K562 (cell line): ENCODE results near the gene MAPK8IP2. TPM values are rescaled to one million over a fixed set of nuclear protein-coding genes. Genes with fewer than 3 reads are reported as not detected.
A peak's percentile ranks its signal among the peaks of the same experiment; 100 is the strongest.

Experiments
- CAMTA2 ChIP-seq: fragments of 250-450 bp; sonication (Bioruptor Pico); conservative IDR thresholded peaks from 2 replicates; pipeline ENCODE4 v1.5.1; 2022
- CBFA2T3 ChIP-seq: fragments of 450-650 bp; IDR thresholded peaks from 2 replicates; pipeline ENCODE4 v1.6.1; 2017
- CBX8 ChIP-seq: fragments of 200-600 bp; sonication (generic); IDR thresholded peaks from 2 replicates; pipeline ENCODE4 v1.6.1; 2012; ENCODE audit warnings: borderline replicate concordance, mixed run types, low read depth, mild to moderate bottlenecking, moderate library complexity, mixed read lengths, low read length, control low read depth, inconsistent platforms; ENCODE audit not compliant: poor library complexity, severe bottlenecking; ENCODE audit errors: extremely low read depth
- CC2D1A ChIP-seq: fragments of 450-650 bp; IDR thresholded peaks from 2 replicates; pipeline ENCODE4 v1.6.1; 2017; ENCODE audit warnings: mild to moderate bottlenecking
- MXI1 ChIP-seq: IDR thresholded peaks from 2 replicates; pipeline ENCODE4 v1.6.1; 2011; ENCODE audit warnings: low read depth, mild to moderate bottlenecking, improper control_type of control experiment, low read length
- RBM14 ChIP-seq: fragments of 200-400 bp; formaldehyde crosslinking; IDR thresholded peaks from 2 replicates; pipeline ENCODE4 v1.6.1; 2018; ENCODE audit warnings: low read depth, mild to moderate bottlenecking, low read length, moderate library complexity, borderline replicate concordance; ENCODE audit not compliant: insufficient read depth
- TARDBP ChIP-seq: fragments of 450-650 bp; IDR thresholded peaks from 2 replicates; pipeline ENCODE4 v1.6.1; 2016
- TEAD4 ChIP-seq, 2 experiments: sonication (generic) in 1 of 2; formaldehyde crosslinking in 1 of 2; IDR thresholded peaks; 2 replicates each; pipeline versions ENCODE4 v1.6.1 to v1.8.0; 2012 to 2022; ENCODE audit warnings: borderline replicate concordance in 1 of 2, inconsistent platforms in 1 of 2, low read length in 1 of 2, mild to moderate bottlenecking in 1 of 2, missing genetic modification reagents in 1 of 2
- THRAP3 ChIP-seq: fragments of 450-650 bp; IDR thresholded peaks from 2 replicates; pipeline ENCODE4 v1.6.1; 2016; ENCODE audit warnings: mild to moderate bottlenecking, inconsistent platforms, borderline replicate concordance
- TRIM24 ChIP-seq, 2 experiments: fragments of 450-650 bp; IDR thresholded peaks; 2 replicates each; pipeline ENCODE4 v1.6.1; 2016
- ZNF133 ChIP-seq: fragments of 250-450 bp; sonication (Bioruptor Pico); IDR thresholded peaks from 2 replicates; pipeline ENCODE4 v1.4.0; 2020; ENCODE audit warnings: mild to moderate bottlenecking
- ZNF41 ChIP-seq: fragments of 250-450 bp; sonication (Bioruptor Pico); conservative IDR thresholded peaks from 2 replicates; pipeline ENCODE4 v1.4.0; 2020; ENCODE audit warnings: mild to moderate bottlenecking
- ZNF699 ChIP-seq: fragments of 250-450 bp; sonication (Bioruptor Pico); IDR thresholded peaks from 2 replicates; pipeline ENCODE4 v1.8.0; 2021; ENCODE audit warnings: mild to moderate bottlenecking, moderate library complexity; ENCODE audit not compliant: insufficient replicate concordance
- polyA plus RNA-seq, 8 experiments: library from polyadenylated mRNA; depleted of rRNA in 4 of 8; stranded (reverse) in 5 of 8; unstranded in 3 of 8; fragments of >200 nt; fragmentation: Nextera tagmentation in 2 of 8; fragmentation: Illumina TruSeq in 1 of 8; extraction: Ambion mirVana in 2 of 8; extraction: Trizol in 1 of 8; gene quantifications; 2 replicates each; pipeline versions ENCODE4 v1.2.1 to v1.2.3, GENCODE V29; 2011 to 2014; ENCODE audit warnings: inconsistent platforms in 1 of 8, missing spikeins in 1 of 8
- total RNA-seq, 7 experiments: library from RNA; depleted of rRNA in 6 of 7; stranded (reverse); fragments of >200 nt in 6 of 7; fragmentation: Illumina TruSeq in 2 of 7; extraction: Trizol in 2 of 7; gene quantifications; 2 replicates each; pipeline versions ENCODE4 v1.2.1 to v1.2.3, GENCODE V29; 2011 to 2021; ENCODE audit warnings: low replicate concordance in 1 of 7
- TF ChIP-seq, protein P1 (sequence below): sonication (generic); formaldehyde crosslinking; IDR thresholded peaks from 2 replicates; pipeline ENCODE4 v1.8.1; 2023; ENCODE audit warnings: missing genetic modification reagents, mild to moderate bottlenecking, borderline replicate concordance
- TF ChIP-seq, protein P2 (sequence below): fragments of 250-450 bp; sonication (Bioruptor Pico); IDR thresholded peaks from 2 replicates; pipeline ENCODE4 v1.8.0; 2021; ENCODE audit warnings: moderate library complexity, mild to moderate bottlenecking, inconsistent platforms
- TF ChIP-seq, protein P3 (sequence below): IDR thresholded peaks from 2 replicates; pipeline ENCODE4 v1.6.1; 2011; ENCODE audit not compliant: insufficient read length; ENCODE audit errors: extremely low read depth

Gene MAPK8IP2
- total and polyA plus RNA-seq, 9 of the 15 experiments (the other 6 are each of a cell fraction or from before 2014, with no cell fraction given), result 0.01 to 0.47 (median 0.07) TPM; not detected in 2

DNA sequence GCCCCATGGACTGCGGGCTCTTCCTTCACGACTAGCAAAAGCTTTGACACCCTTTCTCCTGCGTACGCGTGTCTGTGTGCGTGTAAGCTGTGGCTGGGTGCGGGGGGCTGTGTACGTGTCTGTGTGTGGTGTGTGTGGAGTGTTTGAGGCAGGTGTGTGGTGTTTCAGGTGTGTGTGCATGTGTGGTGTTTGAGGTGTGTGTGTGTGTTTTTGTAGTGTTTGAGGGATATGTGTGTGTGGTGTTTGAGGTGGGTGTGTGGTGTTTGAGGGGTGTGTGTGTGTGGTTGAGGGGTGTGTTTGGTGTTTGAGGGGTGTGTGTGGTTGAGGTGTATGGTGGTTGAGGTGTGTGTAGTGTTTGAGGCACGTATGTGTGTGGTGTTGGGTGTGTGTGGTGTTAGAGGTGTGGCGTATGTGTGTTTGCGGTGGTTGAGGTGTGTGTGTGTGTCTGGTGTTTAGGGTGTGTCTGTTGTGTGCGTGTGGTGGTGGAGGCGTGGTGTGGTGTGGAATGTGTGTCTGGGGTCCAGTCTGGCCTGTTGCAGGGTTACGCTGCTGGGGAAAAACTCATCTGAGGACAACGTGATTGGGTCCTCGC lies 28.0 kb downstream of the MAPK8IP2 start (continued):
- TF ChIP-seq, protein P1, sequence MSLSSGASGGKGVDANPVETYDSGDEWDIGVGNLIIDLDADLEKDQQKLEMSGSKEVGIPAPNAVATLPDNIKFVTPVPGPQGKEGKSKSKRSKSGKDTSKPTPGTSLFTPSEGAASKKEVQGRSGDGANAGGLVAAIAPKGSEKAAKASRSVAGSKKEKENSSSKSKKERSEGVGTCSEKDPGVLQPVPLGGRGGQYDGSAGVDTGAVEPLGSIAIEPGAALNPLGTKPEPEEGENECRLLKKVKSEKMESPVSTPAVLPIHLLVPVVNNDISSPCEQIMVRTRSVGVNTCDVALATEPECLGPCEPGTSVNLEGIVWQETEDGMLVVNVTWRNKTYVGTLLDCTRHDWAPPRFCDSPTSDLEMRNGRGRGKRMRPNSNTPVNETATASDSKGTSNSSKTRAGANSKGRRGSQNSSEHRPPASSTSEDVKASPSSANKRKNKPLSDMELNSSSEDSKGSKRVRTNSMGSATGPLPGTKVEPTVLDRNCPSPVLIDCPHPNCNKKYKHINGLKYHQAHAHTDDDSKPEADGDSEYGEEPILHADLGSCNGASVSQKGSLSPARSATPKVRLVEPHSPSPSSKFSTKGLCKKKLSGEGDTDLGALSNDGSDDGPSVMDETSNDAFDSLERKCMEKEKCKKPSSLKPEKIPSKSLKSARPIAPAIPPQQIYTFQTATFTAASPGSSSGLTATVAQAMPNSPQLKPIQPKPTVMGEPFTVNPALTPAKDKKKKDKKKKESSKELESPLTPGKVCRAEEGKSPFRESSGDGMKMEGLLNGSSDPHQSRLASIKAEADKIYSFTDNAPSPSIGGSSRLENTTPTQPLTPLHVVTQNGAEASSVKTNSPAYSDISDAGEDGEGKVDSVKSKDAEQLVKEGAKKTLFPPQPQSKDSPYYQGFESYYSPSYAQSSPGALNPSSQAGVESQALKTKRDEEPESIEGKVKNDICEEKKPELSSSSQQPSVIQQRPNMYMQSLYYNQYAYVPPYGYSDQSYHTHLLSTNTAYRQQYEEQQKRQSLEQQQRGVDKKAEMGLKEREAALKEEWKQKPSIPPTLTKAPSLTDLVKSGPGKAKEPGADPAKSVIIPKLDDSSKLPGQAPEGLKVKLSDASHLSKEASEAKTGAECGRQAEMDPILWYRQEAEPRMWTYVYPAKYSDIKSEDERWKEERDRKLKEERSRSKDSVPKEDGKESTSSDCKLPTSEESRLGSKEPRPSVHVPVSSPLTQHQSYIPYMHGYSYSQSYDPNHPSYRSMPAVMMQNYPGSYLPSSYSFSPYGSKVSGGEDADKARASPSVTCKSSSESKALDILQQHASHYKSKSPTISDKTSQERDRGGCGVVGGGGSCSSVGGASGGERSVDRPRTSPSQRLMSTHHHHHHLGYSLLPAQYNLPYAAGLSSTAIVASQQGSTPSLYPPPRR (CRISPR knock-in tag), result no peak
- 0 out of 2 replicates have a peak, but pooled peaks have one; percentile 19 for TF ChIP-seq CC2D1A
- no peak for TF ChIP-seq ZNF133 (CRISPR knock-in tag)
- TF ChIP-seq RBM14, result no peak
- no peak for TF ChIP-seq CAMTA2 (CRISPR knock-in tag)
- TF ChIP-seq TARDBP, result no peak
- TF ChIP-seq ZNF699, result no peak
- no peak for TF ChIP-seq CBFA2T3
- TF ChIP-seq ZNF41, result no peak
- TF ChIP-seq MXI1, result no peak
- TF ChIP-seq CBX8, result no peak
- TF ChIP-seq THRAP3, result 0 out of 2 replicates have a peak, but pooled peaks have one; percentile 53
- peak in 1 of 2 experiments; percentile 29; a peak in 1 of 4 replicates for TF ChIP-seq TRIM24 (IDR thresholded peaks at IDR 0.05)
- TF ChIP-seq, protein P2, sequence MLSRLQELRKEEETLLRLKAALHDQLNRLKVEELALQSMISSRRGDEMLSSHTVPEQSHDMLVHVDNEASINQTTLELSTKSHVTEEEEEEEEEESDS (CRISPR knock-in tag), result no peak
- no peak for TF ChIP-seq TEAD4 (IDR thresholded peaks at IDR 0.05; ENCODE audit: low read length)
- TF ChIP-seq TEAD4 (CRISPR knock-in tag; IDR thresholded peaks at IDR 0.05; ENCODE audit: borderline replicate concordance), result no peak
- TF ChIP-seq, protein P3, sequence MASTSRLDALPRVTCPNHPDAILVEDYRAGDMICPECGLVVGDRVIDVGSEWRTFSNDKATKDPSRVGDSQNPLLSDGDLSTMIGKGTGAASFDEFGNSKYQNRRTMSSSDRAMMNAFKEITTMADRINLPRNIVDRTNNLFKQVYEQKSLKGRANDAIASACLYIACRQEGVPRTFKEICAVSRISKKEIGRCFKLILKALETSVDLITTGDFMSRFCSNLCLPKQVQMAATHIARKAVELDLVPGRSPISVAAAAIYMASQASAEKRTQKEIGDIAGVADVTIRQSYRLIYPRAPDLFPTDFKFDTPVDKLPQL, result no peak
